NB4 (cell line): ENCODE results near the gene PIR.

Experiments used
- MYC ChIP-seq: IDR thresholded peaks from 2 replicates; pipeline ENCODE4 v1.6.1; 2011; ENCODE audit warnings: low read depth, low read length
- POLR2A ChIP-seq: IDR thresholded peaks from 2 replicates; pipeline ENCODE4 v1.6.1; 2011; ENCODE audit warnings: mild to moderate bottlenecking; ENCODE audit not compliant: insufficient read length; ENCODE audit errors: extremely low read depth
- TF ChIP-seq, protein P1 (sequence below): IDR thresholded peaks from one replicate; pipeline ENCODE4 v1.5.1; 2012; ENCODE audit warnings: low read depth, low read length
- TF ChIP-seq, protein P2 (sequence below): IDR thresholded peaks from 2 replicates; pipeline ENCODE4 v1.6.1; 2011; ENCODE audit warnings: low read depth, low read length

DNA sequence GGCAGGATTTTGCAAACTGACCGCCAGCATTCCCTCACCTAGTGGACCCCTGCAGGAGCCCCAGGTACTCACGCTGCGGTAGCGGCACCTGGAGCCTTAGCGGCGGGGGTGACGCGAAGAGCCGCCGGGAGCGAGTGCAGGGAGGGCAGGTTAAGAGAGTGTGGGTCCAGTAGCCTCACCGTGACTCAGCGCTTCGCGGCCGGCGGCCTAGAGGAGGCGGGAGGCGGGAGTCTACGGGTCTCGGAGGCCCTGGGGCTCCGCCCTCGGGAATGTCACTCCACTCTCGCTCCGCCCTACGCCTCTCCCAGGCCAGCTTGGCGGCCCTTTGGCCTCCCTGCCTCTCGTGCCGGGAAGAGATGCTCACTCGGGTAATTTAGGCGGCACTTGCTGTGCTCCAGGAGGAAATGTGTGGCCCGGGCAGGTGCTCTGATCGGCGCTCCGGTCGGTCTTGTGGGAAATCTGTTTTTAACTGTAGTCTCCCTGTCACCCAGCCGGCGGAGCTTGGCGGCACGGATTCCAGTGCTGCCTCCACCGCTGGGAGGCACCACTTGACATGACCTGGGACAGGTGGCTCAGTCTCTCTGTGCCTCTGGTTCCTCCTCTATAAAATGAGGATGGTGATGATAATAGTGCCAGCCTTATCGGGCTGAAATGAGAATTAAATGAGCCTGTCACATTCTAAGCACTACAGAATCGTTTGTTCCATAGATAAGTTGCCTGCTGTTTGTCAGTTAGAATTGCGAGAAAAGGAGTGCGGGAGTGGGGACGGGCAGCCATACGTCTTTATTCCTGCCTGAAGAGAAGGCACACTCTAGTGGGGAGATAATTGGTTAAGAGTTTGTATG is at the start of gene PIR:
- TF ChIP-seq, protein P1, sequence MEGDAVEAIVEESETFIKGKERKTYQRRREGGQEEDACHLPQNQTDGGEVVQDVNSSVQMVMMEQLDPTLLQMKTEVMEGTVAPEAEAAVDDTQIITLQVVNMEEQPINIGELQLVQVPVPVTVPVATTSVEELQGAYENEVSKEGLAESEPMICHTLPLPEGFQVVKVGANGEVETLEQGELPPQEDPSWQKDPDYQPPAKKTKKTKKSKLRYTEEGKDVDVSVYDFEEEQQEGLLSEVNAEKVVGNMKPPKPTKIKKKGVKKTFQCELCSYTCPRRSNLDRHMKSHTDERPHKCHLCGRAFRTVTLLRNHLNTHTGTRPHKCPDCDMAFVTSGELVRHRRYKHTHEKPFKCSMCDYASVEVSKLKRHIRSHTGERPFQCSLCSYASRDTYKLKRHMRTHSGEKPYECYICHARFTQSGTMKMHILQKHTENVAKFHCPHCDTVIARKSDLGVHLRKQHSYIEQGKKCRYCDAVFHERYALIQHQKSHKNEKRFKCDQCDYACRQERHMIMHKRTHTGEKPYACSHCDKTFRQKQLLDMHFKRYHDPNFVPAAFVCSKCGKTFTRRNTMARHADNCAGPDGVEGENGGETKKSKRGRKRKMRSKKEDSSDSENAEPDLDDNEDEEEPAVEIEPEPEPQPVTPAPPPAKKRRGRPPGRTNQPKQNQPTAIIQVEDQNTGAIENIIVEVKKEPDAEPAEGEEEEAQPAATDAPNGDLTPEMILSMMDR, result peak; percentile 14
- no peak for TF ChIP-seq POLR2A
- TF ChIP-seq, protein P2, sequence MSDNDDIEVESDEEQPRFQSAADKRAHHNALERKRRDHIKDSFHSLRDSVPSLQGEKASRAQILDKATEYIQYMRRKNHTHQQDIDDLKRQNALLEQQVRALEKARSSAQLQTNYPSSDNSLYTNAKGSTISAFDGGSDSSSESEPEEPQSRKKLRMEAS, result peak; percentile 27; the same call in 1 of the 2 replicates
- TF ChIP-seq MYC, result no peak
